ENCODE results near the gene RELL2. TPM values are rescaled to one million over a fixed set of nuclear protein-coding genes. Genes with fewer than 3 reads are reported as not detected.

The RELL2 gene
- total RNA-seq, 1 donor from 2014 or later: 0.70 TPM

DNA sequence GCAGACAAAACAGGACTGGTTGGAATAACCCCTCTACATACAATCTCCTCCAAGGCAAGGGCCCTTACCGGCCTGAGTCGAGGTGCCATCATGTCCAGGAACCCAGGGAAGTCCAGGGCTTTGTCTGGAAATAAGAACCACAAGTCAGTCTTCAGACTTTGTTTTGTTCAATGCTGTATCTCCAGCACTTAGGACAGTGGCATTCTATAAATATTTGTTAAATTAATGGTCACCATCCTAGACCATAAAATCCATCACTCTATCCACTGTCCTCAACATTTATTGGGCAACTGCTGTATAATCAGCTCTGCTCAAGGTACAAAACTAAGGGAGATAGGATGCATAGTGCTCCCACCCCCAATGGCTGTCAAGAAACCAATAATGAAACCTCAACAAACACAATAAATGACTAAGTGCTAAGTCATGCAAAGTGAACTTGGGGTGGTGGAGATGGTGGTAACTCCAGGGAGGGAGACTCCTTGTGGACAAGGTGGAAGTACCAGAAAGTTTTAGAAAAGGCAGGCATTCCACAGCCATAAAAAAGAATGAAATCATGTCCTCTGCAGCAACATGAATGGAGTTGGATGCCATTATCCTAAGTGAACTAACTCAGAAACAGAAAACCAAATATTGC is 5.0 kb downstream of the RELL2 start:
- DNase-seq (ENCODE audit: low spot score): no peak
- intact Hi-C loops (cut with DNase I): no loop called here

DNA sequence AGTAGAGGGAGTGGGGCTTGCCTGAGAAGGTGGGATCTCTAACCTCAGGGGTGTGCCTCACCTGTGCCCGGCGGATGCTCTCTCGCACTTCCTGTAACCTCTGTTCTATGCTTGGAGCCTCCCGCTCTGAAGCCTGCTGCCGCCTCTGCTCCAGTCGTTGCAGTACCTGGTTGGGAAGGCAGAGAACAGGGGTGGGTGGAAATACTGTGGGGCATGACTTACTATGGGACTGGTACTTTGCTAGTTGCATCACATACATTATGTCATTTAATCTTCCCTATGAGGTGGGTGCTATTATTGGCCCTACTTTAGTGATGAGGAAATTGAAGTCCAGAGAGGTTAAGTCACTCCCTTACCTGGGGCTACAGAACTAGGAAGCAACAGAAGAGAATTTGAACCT is 9.2 kb downstream of the RELL2 start:
- no peak for DNase-seq (ENCODE audit: low spot score)
- intact Hi-C loops (cut with DNase I): no loop called here

DNA sequence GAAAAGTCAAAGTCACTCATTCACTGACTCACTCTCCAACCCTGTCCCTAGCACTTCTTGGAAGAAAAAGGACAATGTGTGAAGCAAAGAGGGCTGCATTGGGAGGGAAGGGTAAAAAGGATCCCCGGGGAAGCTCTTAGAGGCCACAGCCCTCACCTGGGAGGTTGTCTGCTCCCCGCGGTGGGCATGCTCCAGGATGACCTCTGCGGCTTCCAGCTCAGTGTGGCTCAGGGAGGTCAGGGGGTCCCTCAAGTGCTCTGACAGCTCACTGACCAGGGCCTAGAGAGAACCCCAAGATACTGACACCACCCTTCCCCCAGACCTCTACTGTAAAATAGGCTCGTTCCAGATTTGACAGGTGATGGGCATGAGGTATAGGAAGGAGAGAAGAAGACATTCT is 10.4 kb downstream of the RELL2 start:
- DNase-seq (ENCODE audit: low spot score): peak; percentile 51
- intact Hi-C loops (cut with DNase I): no loop called here

DNA sequence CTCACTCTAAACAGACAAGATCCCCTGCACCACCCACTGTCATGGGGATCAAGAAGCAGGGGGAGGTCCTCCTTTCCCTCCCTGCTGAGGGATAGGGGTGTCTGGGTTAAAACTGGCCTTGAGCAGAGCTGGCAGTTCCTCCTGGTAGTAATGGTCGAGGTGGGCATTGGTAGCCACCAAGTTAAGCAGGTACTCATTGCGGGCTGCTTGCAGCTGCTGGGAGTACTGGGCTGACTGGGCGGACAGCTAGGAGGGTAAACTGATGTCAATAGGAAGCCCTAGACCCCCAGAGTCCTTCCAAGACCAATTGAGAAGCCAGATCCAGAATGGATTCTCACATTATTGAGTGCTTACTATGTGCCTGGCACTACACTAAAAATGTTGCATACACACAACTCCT is 11.1 kb downstream of the RELL2 start:
- intact Hi-C loops (cut with DNase I): no loop called here
- peak; percentile 62 for DNase-seq (ENCODE audit: low spot score)

DNA sequence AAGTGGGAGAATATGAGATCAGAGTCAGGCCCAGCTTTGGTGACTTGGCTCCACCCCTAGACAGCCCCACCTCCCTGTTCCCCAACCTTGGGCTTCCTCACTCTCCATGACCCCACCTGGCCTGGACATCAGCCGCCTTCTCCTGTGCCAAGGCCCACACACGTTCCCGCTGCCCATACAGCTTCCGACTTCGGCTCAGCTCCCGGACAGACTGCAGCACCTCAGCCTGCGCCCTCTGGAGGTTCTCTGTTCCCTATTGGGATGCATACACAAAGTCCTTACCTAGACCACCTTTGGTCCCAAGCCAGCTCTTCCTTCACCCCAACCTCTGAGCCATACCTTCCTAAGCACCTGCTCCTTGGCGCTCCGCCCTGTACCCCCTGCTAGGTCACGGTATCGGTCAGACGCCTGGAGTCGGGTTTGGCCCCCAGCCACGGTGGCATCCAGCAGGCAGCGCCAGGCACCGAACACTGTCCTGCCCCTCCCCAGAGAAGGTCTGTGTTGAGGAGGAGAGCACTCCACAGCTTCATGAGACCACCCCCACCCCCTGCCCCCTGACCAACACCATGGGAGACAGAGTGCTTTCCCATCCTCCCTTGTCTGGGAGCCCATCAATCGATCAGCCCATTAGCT is 12.4 kb downstream of the RELL2 start:
- DNase-seq (ENCODE audit: low spot score): peak; percentile 56
- intact Hi-C loops (cut with DNase I): no loop called here

DNA sequence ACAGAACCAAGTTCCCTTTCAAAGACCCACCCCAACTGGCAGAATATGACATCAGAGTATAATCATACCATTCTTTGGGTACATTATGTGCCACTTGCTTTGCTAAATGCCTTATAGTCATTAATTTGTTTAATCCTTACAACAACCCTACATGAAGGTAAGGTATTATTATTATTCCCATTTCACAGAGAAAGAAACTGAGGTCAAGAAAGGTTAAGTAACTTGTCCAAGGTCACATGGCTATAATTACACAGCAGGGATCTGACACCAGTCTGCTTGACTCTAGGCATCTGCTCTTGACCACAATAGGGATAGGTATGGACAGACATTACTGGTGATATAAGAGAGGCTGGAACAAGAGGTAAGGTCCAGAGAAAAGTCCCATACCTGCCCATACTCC is 13.2 kb downstream of the RELL2 start:
- no peak for DNase-seq (ENCODE audit: low spot score)

DNA sequence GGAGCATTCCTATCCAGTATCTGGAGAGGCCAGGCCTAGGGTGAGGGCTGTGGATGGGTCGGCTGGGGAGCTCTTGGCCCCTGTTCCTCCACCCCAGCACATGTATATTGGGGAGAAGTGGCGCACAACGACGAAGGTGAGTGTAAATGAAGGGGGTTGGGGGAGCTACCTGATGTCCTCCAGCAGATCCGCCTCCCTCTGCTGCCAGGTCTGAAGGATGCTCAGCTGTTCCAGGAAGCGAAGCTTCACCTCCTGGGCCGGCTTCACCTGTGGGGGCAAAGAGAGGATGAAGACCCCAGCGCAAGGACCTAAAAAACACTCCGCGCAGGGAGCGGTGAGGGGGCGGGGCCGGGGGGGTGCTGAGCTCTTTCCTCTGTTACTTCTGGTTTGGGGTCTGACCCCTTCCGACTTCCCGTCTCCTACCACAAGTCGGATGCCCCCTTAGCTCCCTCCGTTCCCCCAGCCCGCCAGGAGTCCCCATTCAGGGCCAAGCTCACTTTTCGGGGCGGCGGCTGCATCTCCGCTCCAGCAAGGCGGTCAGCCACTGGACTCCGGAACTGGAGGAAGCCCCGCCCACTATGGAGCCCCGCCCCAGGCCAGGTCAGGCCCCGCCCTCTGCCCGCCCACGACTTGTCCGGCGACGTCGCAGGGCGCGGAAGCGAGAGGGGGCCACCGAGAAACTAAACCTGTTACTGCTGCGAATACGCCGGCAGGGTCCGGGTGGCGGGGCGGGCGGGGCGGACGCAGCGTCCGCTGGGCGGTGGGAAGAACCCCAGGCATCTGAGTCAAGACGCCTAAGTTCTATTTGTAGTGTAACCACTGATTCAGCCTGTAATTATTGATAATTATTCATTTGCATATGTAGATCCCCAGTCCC is 14.3 kb downstream of the RELL2 start, which contains the start of gene FCHSD1:
FCHSD1 (minus strand) TSS at position 568 of the 877 bp plus-strand sequence; CDS start at position 518, 50 bp downstream.
- intact Hi-C loops (cut with DNase I): no loop called here
- peak; percentile 97 for DNase-seq (ENCODE audit: low spot score)

More for the DNA sequence above, 13.2 kb downstream of the RELL2 start:
- intact Hi-C loops (cut with DNase I): no loop called here

DNA sequence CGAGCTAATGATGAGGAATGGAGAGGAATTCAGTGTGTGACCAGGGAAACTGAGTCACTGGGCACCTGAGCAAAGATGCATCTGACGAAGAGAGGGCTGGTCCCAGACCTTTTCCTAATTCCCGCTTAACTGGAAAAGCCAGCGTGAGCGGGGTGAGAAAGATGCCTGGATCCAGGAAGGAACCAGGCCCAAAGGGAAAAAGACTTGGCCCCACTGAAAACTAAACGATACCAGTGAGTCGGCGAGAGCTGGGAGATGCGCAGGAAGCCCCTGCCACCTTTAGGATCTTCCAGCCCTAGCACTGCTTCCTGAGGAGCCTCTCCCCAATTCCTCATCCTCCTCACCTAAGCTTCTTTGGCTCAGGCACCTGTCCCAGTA is 14.9 kb downstream of the RELL2 start:
- intact Hi-C loops (cut with DNase I): no loop called here
- no peak for DNase-seq (ENCODE audit: low spot score)

DNA sequence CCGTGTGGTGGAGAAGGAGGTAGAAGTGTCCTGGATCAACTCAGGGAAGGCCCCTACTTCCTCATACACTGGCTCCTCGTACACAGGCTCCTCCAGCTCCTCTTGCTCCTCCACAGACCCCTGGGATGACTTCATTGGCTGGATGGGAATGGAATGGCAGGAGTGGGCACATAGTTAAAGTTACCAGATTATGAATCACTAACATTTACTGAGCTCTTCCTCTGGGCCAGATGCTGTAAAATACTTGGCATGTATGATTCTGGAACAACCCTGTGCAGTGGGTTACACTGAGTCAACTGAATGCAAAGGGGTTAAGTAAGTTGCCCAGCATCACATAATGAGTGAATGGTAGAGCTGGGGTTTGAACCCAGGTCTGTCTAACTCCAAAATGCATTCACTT is 17.5 kb downstream of the RELL2 start:
- intact Hi-C loops (cut with DNase I): no loop called here
- no peak for DNase-seq (ENCODE audit: low spot score)

DNA sequence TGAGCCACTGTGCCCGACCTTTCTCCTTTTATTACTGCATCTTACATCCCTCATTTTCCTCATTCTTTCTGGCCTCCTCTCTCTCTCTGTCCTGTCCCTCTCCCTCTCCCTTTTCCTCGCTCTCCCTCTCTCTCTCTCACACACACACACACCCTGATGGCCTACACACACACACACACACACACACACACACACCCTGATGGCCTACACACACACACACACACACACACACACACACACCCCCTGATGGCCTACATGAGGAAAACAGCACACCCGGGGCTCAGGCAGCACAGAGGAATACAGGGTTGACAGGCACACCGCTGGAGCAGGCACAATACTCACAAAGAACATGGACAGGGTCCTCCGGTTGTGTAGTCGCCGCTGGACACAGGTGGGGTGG is 18.2 kb downstream of the RELL2 start:
- intact Hi-C loops (cut with DNase I): no loop called here
- DNase-seq (ENCODE audit: low spot score): no peak

DNA sequence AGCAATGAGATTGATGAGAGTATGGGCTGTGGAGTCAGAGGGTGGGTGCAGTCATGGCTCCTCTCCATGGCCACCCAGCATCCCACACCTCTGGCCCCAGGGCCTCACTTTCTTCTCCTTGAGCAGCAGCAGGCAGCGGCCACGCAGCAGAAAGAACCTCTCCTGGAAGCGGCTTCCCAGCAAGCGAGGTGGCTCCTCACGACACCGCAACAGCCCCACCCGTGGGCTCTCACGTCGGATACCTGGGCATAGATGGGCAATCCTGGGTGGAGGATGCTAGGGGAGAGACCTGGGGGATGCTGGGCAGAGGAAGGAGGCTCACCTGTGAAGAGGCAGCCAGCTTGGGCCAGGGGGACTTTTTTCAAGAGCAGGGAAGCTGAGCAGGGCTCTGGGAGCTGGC is 19.6 kb downstream of the RELL2 start:
- no peak for DNase-seq (ENCODE audit: low spot score)
- intact Hi-C loops (cut with DNase I): no loop called here

DNA sequence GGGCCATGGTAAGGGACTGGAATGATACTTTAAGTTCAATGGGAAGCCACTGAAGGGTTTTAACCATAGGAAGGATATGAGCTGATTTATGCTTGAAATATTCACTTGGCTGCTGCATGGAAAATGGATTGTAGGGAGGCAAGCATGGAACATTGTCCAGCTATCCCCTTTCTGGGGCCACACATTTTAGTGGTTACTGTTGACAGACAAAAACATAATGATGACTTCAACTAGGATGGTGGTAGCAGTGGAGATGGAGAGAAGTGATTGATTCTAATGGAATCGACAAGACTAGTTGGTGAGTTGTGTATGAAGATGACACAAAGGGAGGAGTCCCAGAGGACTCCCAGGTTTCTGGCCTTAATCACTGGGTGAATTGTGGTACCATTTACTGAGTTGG is 20.6 kb downstream of the RELL2 start:
- DNase-seq (ENCODE audit: low spot score): no peak
- intact Hi-C loops (cut with DNase I): no loop called here

DNA sequence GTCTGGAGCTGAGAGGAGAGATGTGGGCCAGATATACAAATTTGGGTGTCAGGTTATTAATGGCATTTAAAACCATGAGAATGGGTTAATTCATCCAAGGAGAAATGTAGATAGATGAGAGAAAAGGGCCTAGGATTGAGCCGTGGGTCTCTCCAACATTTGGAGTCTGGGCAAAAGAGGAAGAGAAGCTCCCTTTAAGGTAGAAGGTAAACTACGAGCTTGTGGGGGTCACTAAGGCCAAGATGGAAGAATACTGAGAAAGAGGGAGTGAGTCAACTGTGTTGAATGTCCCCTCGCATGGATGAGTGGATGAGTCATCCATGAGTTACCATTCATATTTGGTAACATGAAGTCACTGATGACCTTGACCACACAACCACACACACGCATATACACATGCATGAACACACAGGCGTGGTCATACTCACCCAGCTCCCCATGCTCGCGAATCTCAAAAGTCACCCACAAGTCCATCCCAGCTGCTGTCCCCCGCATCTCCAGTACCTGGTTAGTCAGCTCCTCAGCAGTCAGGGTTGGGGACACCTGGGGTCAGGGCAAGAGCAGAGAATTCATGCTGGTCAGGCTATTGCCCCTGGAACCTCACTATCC is 21.2 kb downstream of the RELL2 start:
- no peak for DNase-seq (ENCODE audit: low spot score)
- intact Hi-C loops (cut with DNase I): no loop called here

DNA sequence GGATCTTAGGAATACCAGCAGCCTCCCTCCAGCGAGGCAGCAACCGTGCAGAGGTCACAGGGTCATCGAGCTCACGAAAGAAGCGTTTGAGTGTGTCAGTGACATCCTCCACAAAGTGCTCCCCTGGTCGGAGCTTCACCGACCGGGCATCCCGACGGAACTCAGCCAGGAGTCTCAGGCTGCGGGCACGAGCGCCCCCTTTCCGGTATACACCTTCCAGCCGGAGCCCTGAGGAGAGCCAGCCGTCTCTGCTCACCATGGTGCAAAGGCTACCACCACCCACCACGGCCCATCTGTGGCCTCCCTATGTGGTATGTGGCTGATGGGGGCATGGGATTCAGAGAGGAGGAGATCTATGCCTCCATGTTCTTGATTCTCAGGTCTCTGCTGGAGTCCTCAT is 25.2 kb downstream of the RELL2 start:
- no peak for DNase-seq (ENCODE audit: low spot score)
- intact Hi-C loops (cut with DNase I): no loop called here

DNA sequence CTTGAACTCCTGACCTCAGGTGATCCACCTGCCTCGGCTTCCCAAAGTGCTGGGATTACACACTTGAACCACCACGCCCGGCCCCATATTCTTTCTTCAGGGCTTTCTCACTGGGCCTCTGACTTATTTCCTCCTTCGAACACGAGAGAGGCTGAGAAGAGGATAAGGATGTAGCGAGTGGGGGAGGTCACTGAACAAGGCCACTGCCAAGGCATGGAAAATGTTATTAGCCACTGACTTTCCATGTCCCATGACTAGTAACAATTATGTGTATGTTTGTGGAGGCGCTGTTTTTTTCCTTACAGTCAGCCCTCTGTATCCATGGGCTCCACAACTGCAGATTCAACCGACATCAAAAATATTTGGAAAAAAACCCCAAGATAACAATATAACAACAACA is 26.7 kb downstream of the RELL2 start:
- DNase-seq (ENCODE audit: low spot score): no peak
- intact Hi-C loops (cut with DNase I): no loop called here

DNA sequence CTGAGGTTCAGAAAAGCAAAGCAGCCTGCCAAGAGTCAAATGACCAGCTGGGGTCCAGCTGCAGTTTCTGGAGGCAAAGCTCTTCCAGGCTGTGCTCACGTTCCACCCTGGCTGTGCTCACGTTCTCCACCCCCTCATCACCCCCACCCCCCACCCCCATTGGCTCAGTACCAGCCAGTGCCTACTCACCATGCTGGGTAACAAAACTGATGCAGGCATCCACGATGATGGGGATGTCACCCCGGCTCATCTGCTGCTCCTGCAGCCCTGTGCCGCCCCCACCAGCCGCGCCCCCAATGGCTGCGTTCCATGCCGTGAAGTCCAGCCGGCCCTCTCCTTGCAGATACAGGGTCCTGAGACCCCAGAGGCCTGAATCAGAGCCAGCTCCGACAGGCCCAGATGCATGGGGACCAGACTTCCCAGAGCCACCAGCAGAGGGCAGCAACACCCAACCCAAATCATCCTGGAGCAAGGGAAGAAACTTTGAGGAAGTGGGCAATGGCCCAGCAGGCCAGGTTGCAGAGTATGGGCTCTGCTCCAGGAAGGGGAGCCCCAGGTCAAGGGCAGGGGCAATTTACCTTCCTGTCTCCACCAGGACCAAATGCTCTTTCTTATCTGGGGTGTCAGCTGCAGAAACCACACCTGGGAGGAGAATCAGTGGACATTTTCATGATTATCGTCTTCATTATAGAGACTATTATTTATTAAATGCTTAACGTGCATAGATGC is 28.1 kb downstream of the RELL2 start:
- DNase-seq (ENCODE audit: low spot score): peak; percentile 88
- intact Hi-C loops (cut with DNase I): no loop called here

DNA sequence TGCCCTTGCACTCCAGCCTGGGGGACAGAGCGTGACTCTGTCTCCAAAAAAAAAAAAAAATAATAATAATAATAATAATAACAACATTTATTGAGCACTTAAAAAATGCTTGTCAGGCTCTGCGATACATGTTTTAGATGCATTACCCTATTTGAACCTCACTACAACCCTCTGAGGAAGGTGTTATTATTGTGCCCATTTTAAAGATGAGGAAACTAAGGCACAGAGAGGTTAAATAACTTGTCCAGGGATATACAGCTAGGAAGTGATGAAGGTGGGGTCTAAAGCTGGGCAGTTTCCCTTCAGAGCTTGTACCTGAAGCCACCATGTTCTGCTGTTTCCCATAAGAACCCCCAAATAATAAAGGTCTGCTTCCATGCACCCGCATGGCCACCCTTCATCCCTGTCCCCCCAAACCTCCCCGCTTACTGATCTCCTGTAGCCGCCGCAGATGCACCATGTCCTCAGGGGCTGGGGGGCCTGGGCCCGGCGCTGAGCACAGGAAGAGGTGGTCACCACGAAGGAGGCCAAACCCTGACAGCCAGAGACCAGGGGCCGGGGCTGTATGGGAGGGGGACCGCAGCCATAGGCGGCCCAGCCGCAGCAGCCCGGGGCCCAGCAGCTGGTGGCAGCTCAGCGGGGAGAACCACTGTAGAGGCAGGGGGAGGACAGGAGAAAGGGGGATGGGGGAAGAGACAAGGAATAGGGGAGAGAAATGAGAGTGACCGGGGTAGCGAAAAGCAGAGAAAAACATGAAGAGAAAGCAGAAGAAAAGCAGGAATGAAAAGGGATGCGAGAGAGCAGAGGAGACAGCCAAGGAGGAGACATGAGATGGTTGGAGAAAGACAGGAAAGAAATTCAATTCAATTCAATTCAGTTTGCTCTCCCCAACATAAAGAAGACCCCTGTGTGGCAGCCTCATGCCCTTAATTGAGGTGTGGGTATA is 29.5 kb downstream of the RELL2 start:
- no peak for DNase-seq (ENCODE audit: low spot score)
- intact Hi-C loops (cut with DNase I): no loop called here

DNA sequence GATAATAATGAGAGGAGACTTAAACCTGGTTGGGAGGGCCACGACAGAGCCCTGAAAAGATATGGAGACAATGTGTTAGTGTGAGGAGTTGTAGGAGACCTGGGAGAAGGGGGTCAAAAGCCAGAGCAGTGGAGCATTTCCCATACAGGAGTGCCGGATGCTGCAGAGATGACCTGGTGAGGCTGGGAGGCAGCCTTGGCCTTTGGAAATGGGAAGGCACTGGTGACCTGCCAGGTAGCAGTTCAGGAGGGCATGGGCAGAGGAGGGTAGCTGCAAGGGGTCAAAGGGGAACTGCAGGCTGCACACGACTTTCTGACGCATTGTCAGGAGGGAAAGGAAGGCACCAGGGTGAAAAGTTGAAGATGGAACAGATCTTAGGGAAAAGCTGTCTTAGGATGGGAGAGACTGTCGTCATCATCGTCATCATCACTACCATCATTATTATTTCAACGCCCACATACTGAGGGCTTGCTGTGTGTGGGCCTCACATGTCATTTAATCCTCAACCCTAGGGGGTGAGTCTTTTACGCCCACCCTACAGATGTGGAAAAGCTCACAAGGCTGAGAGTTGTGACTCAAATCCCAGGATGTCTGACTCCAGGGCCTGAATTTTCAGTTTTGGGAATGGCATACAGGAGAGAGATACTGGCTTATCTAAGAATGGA is 31.9 kb downstream of the RELL2 start:
- intact Hi-C loops (cut with DNase I): no loop called here
- DNase-seq (ENCODE audit: low spot score): no peak

Measured in cardiac septum (tissue), 1 donor.